ENCODE data around the gene RASGRF1.

Gene RASGRF1

DNA sequence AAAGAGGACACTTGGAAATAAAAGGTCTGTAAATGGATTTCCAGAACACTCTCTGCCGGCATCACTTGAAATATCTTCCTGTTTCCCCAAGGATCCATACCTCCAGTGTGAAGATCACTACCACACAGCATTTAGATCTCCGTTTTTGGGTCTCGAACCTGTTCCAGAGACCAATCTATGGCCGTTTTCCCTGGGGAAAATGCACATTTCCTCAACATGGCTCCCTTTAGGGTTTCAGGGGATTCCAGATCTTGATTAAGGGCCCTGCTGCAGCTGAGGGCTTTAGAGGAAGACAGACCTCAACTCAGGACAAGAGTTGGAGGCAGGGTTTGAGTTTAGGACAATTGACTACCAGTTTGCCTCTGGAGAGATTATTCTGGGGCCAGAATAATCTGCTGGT, 147.8 kb downstream of the RASGRF1 start:
- TF ChIP-seq, protein P1, sequence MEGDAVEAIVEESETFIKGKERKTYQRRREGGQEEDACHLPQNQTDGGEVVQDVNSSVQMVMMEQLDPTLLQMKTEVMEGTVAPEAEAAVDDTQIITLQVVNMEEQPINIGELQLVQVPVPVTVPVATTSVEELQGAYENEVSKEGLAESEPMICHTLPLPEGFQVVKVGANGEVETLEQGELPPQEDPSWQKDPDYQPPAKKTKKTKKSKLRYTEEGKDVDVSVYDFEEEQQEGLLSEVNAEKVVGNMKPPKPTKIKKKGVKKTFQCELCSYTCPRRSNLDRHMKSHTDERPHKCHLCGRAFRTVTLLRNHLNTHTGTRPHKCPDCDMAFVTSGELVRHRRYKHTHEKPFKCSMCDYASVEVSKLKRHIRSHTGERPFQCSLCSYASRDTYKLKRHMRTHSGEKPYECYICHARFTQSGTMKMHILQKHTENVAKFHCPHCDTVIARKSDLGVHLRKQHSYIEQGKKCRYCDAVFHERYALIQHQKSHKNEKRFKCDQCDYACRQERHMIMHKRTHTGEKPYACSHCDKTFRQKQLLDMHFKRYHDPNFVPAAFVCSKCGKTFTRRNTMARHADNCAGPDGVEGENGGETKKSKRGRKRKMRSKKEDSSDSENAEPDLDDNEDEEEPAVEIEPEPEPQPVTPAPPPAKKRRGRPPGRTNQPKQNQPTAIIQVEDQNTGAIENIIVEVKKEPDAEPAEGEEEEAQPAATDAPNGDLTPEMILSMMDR (conservative IDR thresholded peaks at IDR 0.05; ENCODE audit: low read depth), result no peak
- ChIA-PET POLR2A (ENCODE audit: low non-redundant PET) (no interaction called here), CTCF (no interaction called here)
- no peak for DNase-seq (ENCODE audit: low spot score)
- H3K27ac ChIP-seq, result no peak overlapping the region

DNA sequence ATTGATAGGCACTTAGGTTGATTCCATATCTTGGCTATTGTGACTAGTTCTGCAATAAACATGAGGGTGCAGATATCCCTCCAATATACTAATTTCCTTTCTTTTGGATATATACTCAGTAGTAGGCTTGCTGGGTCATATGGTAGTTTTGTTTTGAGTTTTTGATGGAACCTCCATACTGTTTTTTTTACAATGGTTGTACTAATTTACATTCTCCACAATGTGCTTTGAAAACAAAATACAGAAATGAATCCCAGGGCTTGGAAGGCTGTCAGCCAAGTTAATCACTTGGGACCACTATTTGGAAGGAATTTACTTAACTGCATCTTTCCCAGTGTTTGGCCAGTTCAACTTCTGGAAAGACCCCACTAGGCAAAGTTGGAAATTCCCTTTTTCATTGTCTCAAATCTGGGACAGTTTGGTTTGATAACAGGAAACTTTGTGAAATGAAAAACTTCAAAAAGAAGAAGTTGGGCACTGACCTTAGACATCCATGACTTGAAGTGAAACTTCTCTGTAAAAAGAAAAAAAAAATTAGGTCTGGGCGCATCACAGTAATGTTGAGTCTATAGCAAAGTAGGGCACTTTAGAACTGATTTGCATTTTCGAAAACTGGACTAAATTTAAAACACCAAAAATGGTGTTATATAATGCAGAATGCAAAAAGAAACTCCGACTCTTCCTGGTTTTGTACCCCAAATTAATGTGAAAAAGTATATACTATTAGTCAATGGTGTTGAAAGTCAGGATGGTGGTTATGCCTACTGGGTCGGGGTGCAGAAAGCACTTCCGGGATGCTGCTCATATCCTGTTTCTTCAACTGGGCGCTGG, 151.7 kb downstream of the RASGRF1 start:
- no peak for DNase-seq (ENCODE audit: low spot score)
- TF ChIP-seq, protein P1 (conservative IDR thresholded peaks at IDR 0.05; ENCODE audit: low read depth), result no peak
- no peak overlapping the region for H3K27ac ChIP-seq
- ChIA-PET CTCF (no interaction called here), POLR2A (ENCODE audit: low non-redundant PET) (no interaction called here)

DNA sequence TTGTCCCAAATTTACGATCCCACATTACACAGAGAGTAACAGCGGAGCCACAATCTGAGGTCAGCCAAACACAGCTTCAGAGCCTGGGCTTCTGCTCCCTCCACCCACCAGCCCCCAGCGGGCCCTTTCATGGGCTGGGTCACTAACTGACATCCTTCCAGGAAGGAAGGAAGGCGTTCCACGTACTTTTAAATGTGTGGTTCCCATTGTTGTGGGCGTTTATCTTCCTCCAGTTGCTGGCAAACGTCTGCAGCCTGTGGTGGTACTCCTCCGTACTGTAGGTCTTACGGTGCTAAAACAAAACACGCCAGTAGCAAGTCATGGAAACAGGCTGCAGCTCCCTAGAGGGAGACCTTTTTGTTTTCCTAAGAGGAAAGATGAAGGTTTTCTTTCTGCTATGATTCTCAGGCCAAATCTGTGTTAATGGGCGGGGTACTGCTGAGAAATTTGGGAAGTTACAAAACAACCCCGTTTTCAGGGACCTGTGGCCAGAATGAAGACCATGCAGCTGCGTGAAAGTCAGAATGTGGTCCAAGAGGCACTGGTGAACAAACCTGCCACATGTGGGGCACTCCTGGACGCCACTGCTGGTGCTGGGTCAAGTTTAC, 153.3 kb downstream of the RASGRF1 start:
- no peak overlapping the region for H3K27ac ChIP-seq
- DNase-seq (ENCODE audit: low spot score), result no peak
- CTCF ChIA-PET, result interaction anchor here (0.6 to 0.7 kb wide), 3 partner anchors 26 to 625 kb away, joined by 3 to 4 read pairs (median 3); no protein-coding TSS in a partner anchor
- TF ChIP-seq, protein P1 (conservative IDR thresholded peaks at IDR 0.05; ENCODE audit: low read depth), result no peak
- POLR2A ChIA-PET (ENCODE audit: low non-redundant PET), result no interaction called here

DNA sequence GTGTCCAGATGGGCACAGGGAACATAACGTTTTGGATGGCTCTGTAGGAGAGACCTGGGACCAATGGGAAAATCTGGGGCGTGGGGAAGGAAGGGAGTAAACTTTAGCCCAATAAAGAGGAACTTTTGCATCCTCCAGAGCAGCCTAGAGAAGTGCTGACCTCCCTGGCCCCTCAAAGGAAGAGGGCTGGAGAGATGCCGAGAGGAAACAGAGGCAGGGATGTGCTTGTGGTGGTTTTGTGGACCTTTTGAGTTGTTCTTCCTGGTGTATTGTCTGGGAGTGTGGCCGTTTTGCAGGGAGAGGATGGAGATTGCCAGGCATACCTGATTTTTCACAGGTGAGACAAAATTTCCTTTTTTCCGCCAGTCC, 155.9 kb downstream of the RASGRF1 start:
- CTCF ChIA-PET, result interaction anchor here (0.6 kb wide), 1 partner anchor 39 kb away, joined by 3 read pairs; no protein-coding TSS in a partner anchor

DNA sequence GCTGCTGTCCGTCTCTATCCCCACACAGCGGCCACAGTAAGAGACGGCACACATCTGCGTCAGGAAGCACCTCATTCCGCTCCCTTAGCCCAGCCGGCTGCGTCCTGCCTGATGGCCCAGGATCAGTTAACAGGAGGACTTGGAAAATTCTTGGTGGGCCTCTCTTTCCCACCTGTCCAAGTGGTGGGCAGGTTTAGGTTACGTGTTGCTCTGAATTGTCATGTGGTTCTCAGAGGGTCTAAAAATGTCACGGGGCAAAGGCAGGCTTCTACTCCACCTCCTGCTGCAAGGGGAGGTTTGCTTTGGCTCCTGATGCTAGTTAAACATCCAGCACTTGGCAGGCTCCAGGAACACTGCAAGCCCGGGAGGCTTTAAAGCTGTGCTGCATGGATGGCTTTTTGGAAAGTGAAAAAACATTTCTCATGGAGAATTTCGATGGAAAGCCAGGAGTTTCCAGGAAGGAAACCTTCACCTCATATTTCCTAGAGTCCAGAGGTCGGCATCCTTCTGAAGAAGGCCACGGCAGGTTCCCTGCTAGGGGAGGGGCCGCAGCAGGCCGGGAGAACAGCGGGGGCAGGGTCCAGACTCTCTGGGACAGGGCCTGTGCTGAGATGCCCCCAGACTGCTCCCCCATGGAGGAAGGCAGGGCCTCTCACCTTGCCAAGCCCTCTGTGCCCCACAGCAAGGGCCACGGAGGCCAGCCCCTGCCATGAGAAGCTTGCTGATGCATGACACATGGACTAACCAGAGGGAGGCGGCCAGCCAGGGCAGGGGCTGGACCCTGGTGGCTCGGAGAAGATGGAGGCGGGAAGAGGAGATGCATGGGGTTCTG, 156.5 kb downstream of the RASGRF1 start:
- TF ChIP-seq, protein P1 (conservative IDR thresholded peaks at IDR 0.05; ENCODE audit: low read depth), result no peak
- POLR2A ChIA-PET (ENCODE audit: low non-redundant PET), result no interaction called here
- CTCF ChIA-PET, result no interaction called here
- no peak overlapping the region for H3K27ac ChIP-seq
- no peak for DNase-seq (ENCODE audit: low spot score)

More for the DNA sequence above, 155.9 kb downstream of the RASGRF1 start:
- H3K27ac ChIP-seq, result no peak overlapping the region
- TF ChIP-seq, protein P1 (conservative IDR thresholded peaks at IDR 0.05; ENCODE audit: low read depth), result no peak
- POLR2A ChIA-PET (ENCODE audit: low non-redundant PET), result no interaction called here
- no peak for DNase-seq (ENCODE audit: low spot score)

DNA sequence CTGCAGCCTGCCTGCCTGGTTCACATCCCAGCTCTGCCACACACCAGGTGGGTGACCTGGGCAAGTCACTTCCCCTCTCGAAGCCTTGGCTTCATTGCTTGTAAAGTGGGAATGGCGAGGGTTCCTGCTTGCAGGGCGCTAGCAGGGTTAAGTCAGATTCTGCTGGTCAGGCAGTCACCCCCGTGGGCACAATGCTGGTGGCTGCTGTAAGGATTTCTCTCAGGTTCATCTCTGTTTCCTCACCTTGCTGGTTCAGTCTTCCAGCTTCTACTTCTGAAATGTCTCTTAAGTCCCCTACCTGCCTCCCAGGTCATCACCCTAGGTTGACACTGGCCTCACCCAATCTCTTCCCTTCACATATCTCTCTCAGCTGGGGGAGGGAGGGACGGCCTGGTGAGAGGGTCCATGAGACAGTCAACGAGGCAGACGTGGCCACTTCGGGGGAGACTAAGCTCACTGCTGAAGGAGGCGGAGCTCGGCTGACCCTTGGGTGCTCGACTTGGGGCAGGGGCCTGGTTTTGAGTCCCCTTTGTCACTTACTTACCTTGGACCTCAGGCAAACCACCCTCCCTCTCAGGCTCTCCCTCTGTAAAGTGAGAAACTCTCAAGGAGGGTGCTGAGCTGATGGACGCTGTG, 157.3 kb downstream of the RASGRF1 start:
- DNase-seq (ENCODE audit: low spot score), result no peak
- TF ChIP-seq, protein P1 (conservative IDR thresholded peaks at IDR 0.05; ENCODE audit: low read depth), result no peak
- POLR2A ChIA-PET (ENCODE audit: low non-redundant PET), result no interaction called here
- CTCF ChIA-PET, result interaction anchor here (0.6 kb wide), 1 partner anchor 290 kb away, joined by 3 read pairs; no protein-coding TSS in a partner anchor
- H3K27ac ChIP-seq, result no peak overlapping the region
